HepG2 (cell line): ENCODE measurements around the gene SRXN1. TPM values are rescaled to one million over a fixed set of nuclear protein-coding genes. Genes with fewer than 3 reads are reported as not detected.
A peak's percentile ranks its signal among the peaks of the same experiment; 100 is the strongest.

Experiments used
- BRF2 ChIP-seq: sonication (generic); formaldehyde crosslinking; IDR thresholded peaks from 2 replicates; pipeline ENCODE4 v1.8.1; 2022; ENCODE audit warnings: mild to moderate bottlenecking, missing genetic modification reagents
- DNMT3B ChIP-seq: conservative IDR thresholded peaks from 2 replicates; pipeline ENCODE4 v1.6.1; 2016; ENCODE audit warnings: missing biosample characterization, control low read depth
- ELF1 ChIP-seq: sonication (generic); formaldehyde crosslinking; IDR thresholded peaks from 2 replicates; pipeline ENCODE4 v1.4.0; 2020; ENCODE audit warnings: missing genetic modification reagents
- JUN ChIP-seq: sonication (generic); formaldehyde crosslinking; IDR thresholded peaks from 2 replicates; pipeline ENCODE4 v1.4.0; 2020; ENCODE audit warnings: mild to moderate bottlenecking, missing genetic modification reagents
- LBX2 ChIP-seq: sonication (generic); formaldehyde crosslinking; IDR thresholded peaks from 2 replicates; pipeline ENCODE4 v1.5.0; 2020; ENCODE audit warnings: missing genetic modification reagents, mild to moderate bottlenecking, borderline replicate concordance
- MAZ ChIP-seq, 2 experiments: sonication (generic) in 1 of 2; formaldehyde crosslinking in 1 of 2; IDR thresholded peaks; 2 replicates each; pipeline versions ENCODE4 v1.5.0 to v1.6.1; 2012 to 2020; ENCODE audit warnings: low read depth in 2 of 2, mild to moderate bottlenecking in 2 of 2, borderline replicate concordance in 1 of 2, improper control_type of control experiment in 1 of 2, low read length in 1 of 2, missing genetic modification reagents in 1 of 2, moderate library complexity in 1 of 2
- PCBP2 ChIP-seq: fragments of 200-400 bp; formaldehyde crosslinking; optimal IDR thresholded peaks from 2 replicates; pipeline ENCODE3; 2018; ENCODE audit warnings: low read length, low read depth; ENCODE audit not compliant: poor library complexity, severe bottlenecking
- POLR2AphosphoS2 ChIP-seq: IDR thresholded peaks from 2 replicates; pipeline ENCODE4 v1.6.1; 2011; ENCODE audit warnings: low read depth, low read length, improper control_type of control experiment
- SATB2 ChIP-seq: sonication (generic); formaldehyde crosslinking; IDR thresholded peaks from 2 replicates; pipeline ENCODE4 v1.5.0; 2020; ENCODE audit warnings: missing genetic modification reagents
- STAG1 ChIP-seq: sonication (generic); formaldehyde crosslinking; IDR thresholded peaks from 2 replicates; pipeline ENCODE4 v1.4.0; 2020; ENCODE audit warnings: missing genetic modification reagents
- TAF15 ChIP-seq: fragments of 200-400 bp; formaldehyde crosslinking; IDR thresholded peaks from one replicate; pipeline ENCODE4 v1.6.1; 2018; ENCODE audit warnings: mild to moderate bottlenecking, low read depth, low read length; ENCODE audit not compliant: poor library complexity, severe bottlenecking
- TBX2 ChIP-seq: sonication (generic); formaldehyde crosslinking; IDR thresholded peaks from 2 replicates; pipeline ENCODE4 v1.5.0; 2020; ENCODE audit warnings: missing genetic modification reagents, mild to moderate bottlenecking, borderline replicate concordance
- TOPORS ChIP-seq: sonication (generic); formaldehyde crosslinking; IDR thresholded peaks from 2 replicates; pipeline ENCODE4 v1.8.0; 2023; ENCODE audit warnings: mild to moderate bottlenecking, missing genetic modification reagents
- ZBTB21 ChIP-seq: sonication (generic); formaldehyde crosslinking; IDR thresholded peaks from 2 replicates; pipeline ENCODE4 v1.4.0; 2020; ENCODE audit warnings: missing genetic modification reagents
- ZC3H13 ChIP-seq: sonication (generic); formaldehyde crosslinking; IDR thresholded peaks from 2 replicates; pipeline ENCODE4 v1.8.1; 2023; ENCODE audit warnings: mild to moderate bottlenecking, missing genetic modification reagents, moderate library complexity
- ZFP90 ChIP-seq: sonication (generic); formaldehyde crosslinking; IDR thresholded peaks from 2 replicates; pipeline ENCODE4 v1.8.0; 2022; ENCODE audit warnings: missing genetic modification reagents, mild to moderate bottlenecking, inconsistent platforms, borderline replicate concordance
- ZMYM4 ChIP-seq: sonication (generic); formaldehyde crosslinking; IDR thresholded peaks from 2 replicates; pipeline ENCODE4 v1.8.1; 2023; ENCODE audit warnings: mild to moderate bottlenecking, missing genetic modification reagents
- ZNF337 ChIP-seq: sonication (generic); formaldehyde crosslinking; IDR thresholded peaks from 2 replicates; pipeline ENCODE4 v1.5.1; 2020; ENCODE audit warnings: missing genetic modification reagents, low read depth, mild to moderate bottlenecking, borderline replicate concordance
- ZNF430 ChIP-seq: sonication (generic); formaldehyde crosslinking; IDR thresholded peaks from 2 replicates; pipeline ENCODE4 v1.9.0; 2021; ENCODE audit warnings: mild to moderate bottlenecking, missing genetic modification reagents
- ZNF558 ChIP-seq: sonication (generic); formaldehyde crosslinking; IDR thresholded peaks from 2 replicates; pipeline ENCODE4 v1.9.0; 2022; ENCODE audit warnings: mild to moderate bottlenecking, missing genetic modification reagents, borderline replicate concordance
- ZNF687 ChIP-seq: sonication (generic); formaldehyde crosslinking; IDR thresholded peaks from 2 replicates; pipeline ENCODE4 v1.5.1; 2020; ENCODE audit warnings: mild to moderate bottlenecking, missing genetic modification reagents, moderate library complexity
- ZNF737 ChIP-seq: sonication (generic); formaldehyde crosslinking; IDR thresholded peaks from 2 replicates; pipeline ENCODE4 v1.5.0; 2020; ENCODE audit warnings: missing genetic modification reagents, mild to moderate bottlenecking, borderline replicate concordance
- ZNF749 ChIP-seq: sonication (generic); formaldehyde crosslinking; IDR thresholded peaks from 2 replicates; pipeline ENCODE4 v1.8.0; 2022; ENCODE audit warnings: mild to moderate bottlenecking, missing genetic modification reagents, moderate library complexity, borderline replicate concordance
- ZSCAN25 ChIP-seq: sonication (generic); formaldehyde crosslinking; IDR thresholded peaks from 2 replicates; pipeline ENCODE4 v1.8.0; 2022; ENCODE audit warnings: mild to moderate bottlenecking, missing genetic modification reagents
- polyA plus RNA-seq, 8 experiments: library from polyadenylated mRNA; depleted of rRNA in 3 of 8; stranded (reverse) in 7 of 8; unstranded in 1 of 8; fragments of >200 nt; fragmentation: Illumina TruSeq in 4 of 8; extraction: Trizol in 4 of 8; gene quantifications; 2 replicates each; pipeline versions ENCODE4 v1.2.1 to v1.2.3, GENCODE V29; 2011 to 2016; ENCODE audit warnings: low read depth in 4 of 8, missing spikeins in 1 of 8, mixed read lengths in 1 of 8; ENCODE audit not compliant: insufficient read depth in 1 of 8
- total RNA-seq, 5 experiments: library from RNA; depleted of rRNA; stranded (reverse); fragments of >200 nt; fragmentation: Illumina TruSeq; extraction: Trizol; gene quantifications; 2 replicates each; pipeline ENCODE4 v1.2.3, GENCODE V29; 2016; ENCODE audit warnings: low read depth in 1 of 5

The SRXN1 gene
- total and polyA plus RNA-seq, 2 of the 13 experiments (the other 11 are each of a cell fraction or from before 2014, with no cell fraction given) = 29.9 to 87.7 TPM

DNA sequence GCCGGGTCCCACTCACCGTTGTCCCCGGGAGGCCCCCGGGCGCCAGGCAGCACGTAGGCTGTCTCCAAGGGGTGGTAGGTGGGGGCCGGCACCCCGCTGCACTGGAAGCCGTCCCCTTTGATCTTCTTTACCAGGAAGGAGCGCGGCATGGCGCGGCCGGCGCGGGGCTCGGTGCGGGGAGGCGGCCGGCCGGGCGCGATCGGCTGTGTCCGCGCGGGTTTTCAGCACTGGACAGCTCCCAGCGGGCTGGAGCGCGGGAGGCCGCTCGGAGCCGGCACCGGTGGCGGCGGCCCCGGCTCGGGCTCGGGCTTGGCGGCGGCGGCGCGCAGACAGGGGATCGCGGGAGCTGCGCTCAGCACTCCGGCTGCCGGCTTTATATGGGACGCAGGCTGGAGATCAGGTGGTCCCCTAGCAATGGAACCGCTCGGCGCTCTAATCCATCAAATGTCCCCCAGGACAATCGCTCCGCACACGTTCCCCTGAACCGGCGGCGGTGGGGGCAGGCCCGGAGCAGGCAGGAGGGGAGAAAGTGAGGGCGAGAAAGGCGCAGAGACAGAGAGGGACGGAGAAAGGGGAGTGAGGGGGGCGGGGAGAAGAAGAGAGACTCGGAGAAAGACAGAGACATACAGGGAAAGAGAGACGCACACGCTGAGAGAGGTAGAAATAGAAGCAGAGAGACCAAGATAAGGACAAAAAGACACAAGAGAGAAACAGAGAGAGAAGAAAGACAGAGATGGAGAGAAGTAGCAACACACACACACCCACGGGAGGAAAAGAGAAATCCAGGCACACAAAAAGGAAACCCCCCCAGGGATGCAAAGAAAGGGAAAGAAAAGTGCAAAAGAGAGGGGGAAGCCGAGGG lies 22.7 kb upstream of the SRXN1 start, which contains the start of gene SCRT2 (continued):
- TF ChIP-seq ZNF687 (CRISPR knock-in tag) (peak; percentile 76), STAG1 (CRISPR knock-in tag) (peak; percentile 37), MAZ (IDR thresholded peaks at IDR 0.05; ENCODE audit: borderline replicate concordance, low read depth, low read length) (no peak), MAZ (CRISPR knock-in tag; IDR thresholded peaks at IDR 0.05; ENCODE audit: low read depth) (peak; percentile 100), PCBP2 (no peak), JUN (CRISPR knock-in tag) (0 out of 2 replicates have a peak, but pooled peaks have one; percentile 48), ZNF337 (no peak), LBX2 (CRISPR knock-in tag) (peak; percentile 99), ELF1 (no peak), ZNF558 (CRISPR knock-in tag) (peak; percentile 99; the same call in 1 of the 2 replicates), TBX2 (CRISPR knock-in tag) (peak; percentile 71), TOPORS (CRISPR knock-in tag) (peak; percentile 99), SATB2 (CRISPR knock-in tag) (peak; percentile 92), ZNF430 (peak; percentile 84), ZNF737 (CRISPR knock-in tag) (no peak), ZNF749 (CRISPR knock-in tag) (peak; percentile 99), ZBTB21 (peak; percentile 32; the same call in 1 of the 2 replicates), ZSCAN25 (CRISPR knock-in tag) (peak; percentile 94), ZFP90 (peak; percentile 96; the same call in 1 of the 2 replicates), DNMT3B (CRISPR knock-in tag) (peak; percentile 96), TAF15 (peak; percentile 24), ZMYM4 (CRISPR knock-in tag) (peak; percentile 93), ZC3H13 (CRISPR knock-in tag) (peak; percentile 81), BRF2 (CRISPR knock-in tag) (peak; percentile 91), POLR2AphosphoS2 (no peak)
